ENCODE data around the gene BAIAP2.

DNA sequence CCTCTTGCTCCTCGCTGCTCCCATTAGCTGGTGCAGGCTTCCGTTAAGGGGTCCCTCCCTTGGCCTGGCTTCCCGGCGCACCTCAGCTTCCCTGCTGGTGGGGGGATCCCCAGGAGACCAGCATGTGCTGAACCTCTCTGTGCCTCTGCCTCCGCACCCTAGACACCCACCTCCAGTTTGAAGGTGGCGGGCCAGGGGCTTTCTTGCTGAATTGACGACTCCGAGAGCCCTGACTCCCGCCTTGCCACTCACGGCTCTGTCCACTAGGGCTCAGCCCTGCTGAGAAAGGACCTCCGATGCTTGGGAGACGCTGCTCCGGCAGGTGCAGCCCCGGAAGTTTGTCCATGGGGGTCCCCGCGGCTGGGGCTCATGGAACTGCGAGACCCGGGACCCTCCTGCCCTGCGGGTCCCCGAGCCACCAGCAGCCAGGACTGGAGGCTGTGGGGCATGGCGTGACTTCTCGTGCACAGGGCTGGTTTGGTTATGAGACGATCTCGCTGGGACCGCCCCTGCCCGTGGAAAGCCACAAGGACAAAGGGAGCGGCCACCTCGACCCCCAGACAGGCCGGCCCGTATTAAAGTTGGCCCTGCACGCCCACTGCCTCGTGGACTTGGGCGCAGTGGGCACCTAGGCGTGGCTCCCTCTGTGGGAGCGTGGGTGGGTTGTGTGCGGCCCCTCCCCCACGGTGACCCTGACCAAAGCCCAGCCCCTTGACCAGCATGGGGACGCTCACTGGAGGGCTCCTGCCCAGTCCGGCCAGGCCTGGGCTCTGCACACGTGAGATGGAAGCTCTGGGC, 35.2 kb upstream of the BAIAP2 start:
- TF ChIP-seq, protein P1, sequence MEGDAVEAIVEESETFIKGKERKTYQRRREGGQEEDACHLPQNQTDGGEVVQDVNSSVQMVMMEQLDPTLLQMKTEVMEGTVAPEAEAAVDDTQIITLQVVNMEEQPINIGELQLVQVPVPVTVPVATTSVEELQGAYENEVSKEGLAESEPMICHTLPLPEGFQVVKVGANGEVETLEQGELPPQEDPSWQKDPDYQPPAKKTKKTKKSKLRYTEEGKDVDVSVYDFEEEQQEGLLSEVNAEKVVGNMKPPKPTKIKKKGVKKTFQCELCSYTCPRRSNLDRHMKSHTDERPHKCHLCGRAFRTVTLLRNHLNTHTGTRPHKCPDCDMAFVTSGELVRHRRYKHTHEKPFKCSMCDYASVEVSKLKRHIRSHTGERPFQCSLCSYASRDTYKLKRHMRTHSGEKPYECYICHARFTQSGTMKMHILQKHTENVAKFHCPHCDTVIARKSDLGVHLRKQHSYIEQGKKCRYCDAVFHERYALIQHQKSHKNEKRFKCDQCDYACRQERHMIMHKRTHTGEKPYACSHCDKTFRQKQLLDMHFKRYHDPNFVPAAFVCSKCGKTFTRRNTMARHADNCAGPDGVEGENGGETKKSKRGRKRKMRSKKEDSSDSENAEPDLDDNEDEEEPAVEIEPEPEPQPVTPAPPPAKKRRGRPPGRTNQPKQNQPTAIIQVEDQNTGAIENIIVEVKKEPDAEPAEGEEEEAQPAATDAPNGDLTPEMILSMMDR (IDR thresholded peaks at IDR 0.05; ENCODE audit: poor library complexity): no peak
- TF ChIP-seq EZH2 (IDR thresholded peaks at IDR 0.05; ENCODE audit: borderline replicate concordance): no peak

Measured in hepatocyte (in vitro differentiated cells).